Measurements from ENCODE around the gene ATP5F1D.
"Not testable (repeated sequence)": the region's sequence is repeated elsewhere in the genome, so short reads cannot be mapped to it uniquely, and the experiment has no call there.

The ATP5F1D gene

GRCh38 chr19:1241417-1242095 is at the start of gene ATP5F1D:
Gene ATP5F1D (plus strand): TSS chr19:1241751. CDS start chr19:1241851, 100 bp downstream.
- H3K9ac ChIP-seq, result peak within 1 kb of the TSS; percentile 69
- H3K4me1 ChIP-seq, result peaks cover 35% of the 10 kb centered on the region
- peak within 1 kb of the TSS; percentile 80 for H2AFZ ChIP-seq
- peak within 1 kb of the TSS; percentile 79 for H3K4me2 ChIP-seq (ENCODE audit: low read length)
- H3K27ac ChIP-seq, result peak within 1 kb of the TSS; percentile 63
- TF ChIP-seq CTCF (IDR thresholded peaks at IDR 0.05), result no peak
- no peaks in the 10 kb centered on the region for H3K79me2 ChIP-seq
- H3K27me3 ChIP-seq (ENCODE audit: control insufficient read depth, insufficient read depth, low read length), result no peaks in the 10 kb centered on the region
- peak within 1 kb of the TSS; percentile 85 for H3K4me3 ChIP-seq (ENCODE audit: low read depth, low read length)
- no peaks in the 10 kb centered on the region for H3K36me3 ChIP-seq (ENCODE audit: control insufficient read depth, insufficient read depth, low read length)
- no peaks in the 10 kb centered on the region for H3K9me3 ChIP-seq (ENCODE audit: control insufficient read depth, low read length)

- no peaks in the 10 kb centered on the region for H3K4me1 ChIP-seq
- TF ChIP-seq CTCF (IDR thresholded peaks at IDR 0.05), result no peak
- no peaks in the 10 kb centered on the region for H3K36me3 ChIP-seq (ENCODE audit: control insufficient read depth, insufficient read depth, low read length)
- no peak overlapping the region for H3K4me2 ChIP-seq (ENCODE audit: low read length)
- no peak overlapping the region for H3K9ac ChIP-seq
- H3K27ac ChIP-seq, result no peak overlapping the region
- H3K9me3 ChIP-seq (ENCODE audit: control insufficient read depth, low read length), result no peaks in the 10 kb centered on the region
- no peaks in the 10 kb centered on the region for H3K27me3 ChIP-seq (ENCODE audit: control insufficient read depth, insufficient read depth, low read length)
- no peaks in the 10 kb centered on the region for H3K79me2 ChIP-seq
- H2AFZ ChIP-seq, result no peak overlapping the region
- H3K4me3 ChIP-seq (ENCODE audit: low read depth, low read length), result no peak overlapping the region
Measured at GRCh38 chr19:1199531-1199930, 42.0 kb upstream of the ATP5F1D start.

GRCh38 chr19:1200614-1201013 is 40.9 kb upstream of the ATP5F1D start:
- not testable (repeated sequence) for H3K79me2 ChIP-seq; H3K4me3 ChIP-seq (ENCODE audit: low read depth, low read length); H3K4me2 ChIP-seq (ENCODE audit: low read length); H3K4me1 ChIP-seq; H3K36me3 ChIP-seq (ENCODE audit: control insufficient read depth, insufficient read depth, low read length); H3K9ac ChIP-seq; H3K27me3 ChIP-seq (ENCODE audit: control insufficient read depth, insufficient read depth, low read length); H3K9me3 ChIP-seq (ENCODE audit: control insufficient read depth, low read length); H2AFZ ChIP-seq; H3K27ac ChIP-seq

- Histone ChIP-seq H3K27ac (peak within 1 kb of the TSS; percentile 69), H3K36me3 (ENCODE audit: control insufficient read depth, insufficient read depth, low read length) (no peaks in the 10 kb centered on the region), H3K9me3 (ENCODE audit: control insufficient read depth, low read length) (no peaks in the 10 kb centered on the region), H3K27me3 (ENCODE audit: control insufficient read depth, insufficient read depth, low read length) (no peaks in the 10 kb centered on the region), H3K4me3 (ENCODE audit: low read depth, low read length) (peak within 1 kb of the TSS; percentile 76), H2AFZ (peak within 1 kb of the TSS; percentile 96), H3K79me2 (peaks cover 19% of the 10 kb centered on the region), H3K4me1 (peaks cover 6% of the 10 kb centered on the region), H3K9ac (no peak within 1 kb of the TSS), H3K4me2 (ENCODE audit: low read length) (peak within 1 kb of the TSS; percentile 98)
- TF ChIP-seq CTCF (IDR thresholded peaks at IDR 0.05), result no peak
Measured at GRCh38 chr19:1205114-1206099, 36.1 kb upstream of the ATP5F1D start, which contains the start of gene STK11. Gene STK11 (plus strand): TSS chr19:1205778. CDS start chr19:1206914, 1,136 bp downstream.
